ENCODE results near the gene LRCH2.

GRCh38 chrX:115112411-115112810 lies 121.5 kb downstream of the LRCH2 start:
- TF ChIP-seq EZH2 (IDR thresholded peaks at IDR 0.05; ENCODE audit: borderline replicate concordance) (no peak), CTCF (IDR thresholded peaks at IDR 0.05; ENCODE audit: poor library complexity) (no peak)
